ENCODE results near the gene DCK.
A peak's percentile ranks its signal among the peaks of the same experiment; 100 is the strongest.
"Not testable (repeated sequence)": the region's sequence is repeated elsewhere in the genome, so short reads cannot be mapped to it uniquely, and the experiment has no call there.

DCK gene

DNA sequence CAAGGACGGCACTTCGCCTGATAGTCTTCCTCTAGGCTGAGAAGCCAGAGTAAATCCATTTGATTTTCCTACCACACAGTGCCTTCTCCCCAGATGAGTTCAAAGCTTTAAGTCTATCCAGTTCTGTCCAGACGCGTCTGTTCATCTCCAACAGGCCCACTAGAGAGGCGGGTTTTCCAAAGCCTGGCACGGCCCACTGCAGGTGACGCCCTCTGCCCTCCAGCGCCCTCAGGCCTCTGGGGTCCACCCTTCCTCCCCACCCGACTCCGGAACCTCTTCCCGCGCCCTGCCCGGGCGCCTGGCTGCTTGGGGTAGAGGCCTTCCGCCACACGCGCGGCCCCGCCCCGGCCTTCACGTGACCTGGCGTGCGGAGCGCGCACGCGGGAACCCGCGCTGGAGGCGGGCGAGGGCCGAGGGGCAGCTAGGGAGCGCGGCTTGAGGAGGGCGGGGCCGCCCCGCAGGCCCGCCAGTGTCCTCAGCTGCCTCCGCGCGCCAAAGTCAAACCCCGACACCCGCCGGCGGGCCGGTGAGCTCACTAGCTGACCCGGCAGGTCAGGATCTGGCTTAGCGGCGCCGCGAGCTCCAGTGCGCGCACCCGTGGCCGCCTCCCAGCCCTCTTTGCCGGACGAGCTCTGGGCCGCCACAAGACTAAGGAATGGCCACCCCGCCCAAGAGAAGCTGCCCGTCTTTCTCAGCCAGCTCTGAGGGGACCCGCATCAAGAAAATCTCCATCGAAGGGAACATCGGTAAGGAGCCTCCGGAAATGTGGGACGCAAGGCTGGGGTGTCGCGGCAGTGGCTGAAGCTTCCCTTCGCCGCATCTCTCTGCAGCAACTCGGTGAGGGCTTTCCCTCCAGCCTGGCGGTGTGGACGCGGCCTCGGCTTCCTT is at the start of gene DCK:
Gene DCK (plus strand): TSS at position 469 of the 888 bp plus-strand sequence. CDS start 187 bp downstream, at position 656.
- DNase-seq, result peak; percentile 87

GRCh38 chr4:70945046-70945445 is 48.4 kb upstream of the DCK start:
- no peak for DNase-seq

GRCh38 chr4:70945452-70946055 is 47.9 kb upstream of the DCK start:
- DNase-seq, result no peak

DNA sequence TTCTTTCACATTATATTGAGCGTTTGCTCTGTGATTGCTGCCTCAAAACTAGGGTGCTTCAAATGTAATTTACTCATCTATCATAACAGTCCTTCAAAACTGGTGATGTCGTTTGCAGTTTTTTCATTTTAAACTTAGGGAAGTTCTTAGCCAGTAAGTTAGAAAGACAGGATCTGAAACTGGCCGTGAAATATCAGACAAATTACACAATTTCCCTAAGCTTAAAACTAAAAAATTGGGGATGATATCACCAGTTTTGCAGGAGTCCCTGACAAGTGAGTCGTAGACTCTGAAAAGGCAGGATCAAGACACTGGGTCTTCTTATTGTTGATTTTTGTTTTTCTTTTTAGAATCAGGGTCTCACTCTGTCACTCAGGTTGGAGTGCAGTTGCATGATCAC is 46.5 kb upstream of the DCK start:
- DNase-seq, result no peak

GRCh38 chr4:70948665-70949260 is 44.7 kb upstream of the DCK start:
- DNase-seq, result no peak

DNA sequence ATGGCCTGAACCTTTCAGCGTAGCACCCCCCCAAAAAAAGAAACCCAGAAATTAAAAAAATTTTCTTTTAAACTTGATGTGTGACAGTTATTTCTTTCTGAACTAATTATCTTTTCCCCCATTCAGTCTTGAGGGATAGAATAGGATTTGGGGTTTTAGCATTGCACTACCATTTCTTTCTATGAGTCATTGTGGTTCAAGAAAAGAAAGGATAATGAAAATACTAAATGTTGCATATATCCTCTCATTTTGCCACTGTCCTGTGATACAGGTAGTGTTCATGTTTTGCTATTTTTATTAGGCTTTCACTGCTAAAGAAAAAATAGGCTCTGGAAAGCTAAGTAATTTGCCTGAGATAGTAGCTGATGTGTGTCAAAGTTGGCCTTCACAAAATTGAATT is 39.4 kb upstream of the DCK start:
- no peak for DNase-seq

DNA sequence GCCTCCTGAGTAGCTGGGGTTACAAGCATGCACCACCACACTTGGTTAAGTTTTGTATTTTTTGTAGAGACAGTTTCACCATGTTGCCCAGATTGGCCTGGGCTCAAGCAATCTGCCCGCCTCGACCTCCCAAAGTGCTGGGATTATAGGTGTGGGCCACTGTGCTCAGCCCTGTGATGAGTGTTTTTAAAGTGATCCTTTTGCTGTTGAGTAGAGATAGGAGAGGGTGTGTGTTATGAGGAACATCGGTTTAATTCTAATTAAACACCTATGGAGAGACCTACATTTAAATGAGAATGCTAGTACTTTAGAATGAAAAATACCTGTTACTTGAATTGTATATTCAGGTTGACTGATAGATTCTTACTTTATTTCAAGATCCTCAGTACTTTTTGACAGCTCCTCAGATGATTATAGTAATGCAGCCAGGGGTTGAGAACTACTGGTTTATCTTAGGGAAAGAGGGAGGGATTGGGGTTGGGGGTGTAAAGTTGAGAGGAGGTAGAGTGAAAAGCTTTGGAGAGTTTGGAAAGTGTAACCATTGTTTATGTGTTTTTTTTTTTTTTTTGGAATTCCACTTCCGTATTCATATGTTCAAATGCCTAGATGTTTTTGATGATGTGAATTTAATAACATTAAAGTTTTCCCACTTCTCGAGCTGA is 36.8 kb upstream of the DCK start:
- DNase-seq, result no peak

GRCh38 chr4:70958681-70959080 is 34.8 kb upstream of the DCK start:
- no peak for DNase-seq

GRCh38 chr4:70969076-70969475 is 24.4 kb upstream of the DCK start:
- DNase-seq, result no peak

GRCh38 chr4:70976252-70976651 is 17.2 kb upstream of the DCK start:
- DNase-seq, result no peak

DNA sequence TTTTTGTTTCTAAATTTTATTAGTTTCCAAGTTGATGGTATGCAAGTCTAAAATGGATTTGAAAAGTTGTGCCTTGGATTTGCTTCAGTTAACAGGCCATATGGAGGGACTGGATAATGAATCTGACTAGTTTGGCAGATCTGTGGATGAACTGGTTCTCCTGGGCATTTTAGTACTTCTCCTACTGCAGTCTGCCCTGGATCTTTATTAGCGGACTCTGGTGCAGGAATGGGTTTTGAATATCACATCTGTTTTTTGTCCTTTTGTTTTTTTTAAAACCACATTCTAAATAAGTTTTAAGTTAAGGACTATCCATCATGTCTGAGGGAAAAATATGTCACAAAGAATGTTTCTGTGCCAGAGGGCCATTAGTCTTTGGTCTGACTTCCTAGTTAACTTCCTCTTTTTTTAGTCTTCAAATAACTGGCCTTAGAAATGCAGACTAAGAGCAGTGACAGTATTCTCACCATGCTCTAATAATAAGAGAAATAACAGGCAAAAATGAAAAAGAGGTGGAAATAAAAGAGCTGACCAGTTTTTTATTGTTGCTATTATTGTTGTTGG is 13.9 kb upstream of the DCK start:
- no peak for DNase-seq

DNA sequence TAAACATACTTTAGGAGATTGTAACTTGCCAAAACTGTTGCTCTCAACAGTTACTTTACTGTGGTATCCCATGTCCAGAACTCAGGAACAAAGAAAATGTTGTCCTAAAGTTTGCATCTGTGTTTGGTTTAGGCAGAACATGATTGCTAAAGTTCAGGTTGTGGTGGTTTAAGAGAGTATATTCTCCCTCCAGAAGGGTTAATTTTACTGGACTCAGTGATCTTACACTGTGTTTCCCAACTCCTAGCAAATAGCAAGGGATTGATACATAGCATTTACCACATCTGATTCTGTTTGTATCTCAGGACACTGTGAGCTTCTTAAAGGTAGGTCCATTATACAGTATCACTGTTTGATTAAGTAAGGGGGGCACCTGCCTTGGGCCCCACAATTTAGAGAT is 13.3 kb upstream of the DCK start:
- DNase-seq, result no peak

- no peak for DNase-seq
Observed at GRCh38 chr4:70984106-70984505, 9.3 kb upstream of the DCK start.

DNA sequence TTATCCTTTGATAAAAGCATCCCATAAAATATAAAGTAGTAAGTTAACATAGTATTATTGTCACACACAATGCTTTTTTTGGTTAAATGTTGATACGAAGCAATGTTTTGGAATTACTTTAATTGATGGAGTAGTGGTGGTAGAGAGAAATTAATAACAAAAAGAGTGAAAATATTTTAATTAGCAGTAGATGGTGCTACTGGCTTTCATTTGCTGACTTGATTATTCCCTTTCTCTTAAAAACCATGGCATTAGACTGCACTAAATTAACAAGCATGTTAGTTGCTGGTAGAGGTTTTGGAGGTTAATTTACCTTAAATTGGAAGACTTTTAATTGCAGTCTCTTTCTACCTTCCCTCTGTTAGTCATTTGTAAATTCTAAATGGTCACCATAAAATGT is 8.9 kb upstream of the DCK start:
- no peak for DNase-seq

GRCh38 chr4:70991596-70991995 is 1.9 kb upstream of the DCK start:
- DNase-seq, result no peak

GRCh38 chr4:70992391-70992881 is 1.0 kb upstream of the DCK start:
- no peak for DNase-seq

DNA sequence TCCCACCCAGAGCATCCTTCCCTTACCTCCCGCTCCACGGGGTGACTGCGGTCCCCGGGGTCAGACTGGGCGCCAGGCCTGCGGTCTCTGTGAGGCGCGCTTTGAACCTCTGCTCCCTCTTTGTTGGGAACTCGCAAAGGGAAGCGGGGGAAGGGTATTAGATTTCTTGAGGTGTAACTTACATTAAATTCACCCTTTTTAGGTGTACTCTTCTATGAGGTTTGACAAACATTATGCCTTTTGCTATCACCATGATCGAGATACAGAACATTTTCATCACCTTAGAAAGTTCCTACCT is 569 bp downstream of the DCK start:
- DNase-seq, result no peak

- no peak for DNase-seq
Observed at GRCh38 chr4:70994387-70995099, 1.1 kb downstream of the DCK start.

DNA sequence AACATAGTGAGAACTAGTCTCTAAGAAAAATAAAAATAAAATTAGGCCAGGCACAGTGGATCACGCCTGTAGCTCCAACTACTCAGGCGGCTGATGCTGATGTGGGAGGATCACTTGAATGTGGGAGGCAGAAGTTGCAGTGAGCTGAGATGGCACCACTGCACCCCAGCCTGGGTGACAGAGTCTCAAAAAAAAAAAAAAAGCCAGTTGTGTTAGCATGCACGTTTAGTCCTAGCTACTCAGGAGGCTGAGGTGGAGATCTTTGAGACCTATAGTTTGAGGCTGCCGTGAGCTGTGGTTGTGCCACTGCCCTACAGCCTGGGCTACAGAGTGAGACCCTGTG is 2.5 kb downstream of the DCK start:
- DNase-seq, result peak; percentile 42

GRCh38 chr4:70997036-70997435 is 3.6 kb downstream of the DCK start:
- DNase-seq, result no peak

GRCh38 chr4:70997546-70997945 is 4.1 kb downstream of the DCK start:
- no peak for DNase-seq

DNA sequence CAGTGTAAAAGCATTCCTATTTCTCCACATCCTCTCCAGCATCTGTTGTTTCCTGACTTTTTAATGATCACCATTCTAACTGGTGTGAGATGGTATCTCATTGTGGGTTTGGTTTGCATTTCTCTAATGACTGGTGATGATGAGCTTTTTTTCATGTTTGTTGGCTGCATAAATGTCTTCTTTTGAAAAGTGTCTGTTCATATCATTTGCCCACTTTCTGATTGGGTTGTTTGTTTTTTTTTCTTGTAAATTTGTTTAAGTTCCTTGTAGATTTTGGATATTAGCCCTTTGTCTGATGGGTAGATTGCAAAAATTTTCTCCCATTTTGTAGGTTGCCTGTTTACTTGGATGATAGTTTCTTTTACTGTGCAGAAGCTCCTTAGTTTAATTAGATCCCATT is 6.2 kb downstream of the DCK start:
- DNase-seq, result not testable (repeated sequence)

GRCh38 chr4:71001363-71001762 is 7.9 kb downstream of the DCK start:
- not testable (repeated sequence) for DNase-seq

All from activated naive CD4-positive, alpha-beta T cell treated with Interleukin-2 at 50 U/mL for 16 hours (primary cell).